Measurements from ENCODE around the gene TIPARP. TPM values are rescaled to one million over a fixed set of nuclear protein-coding genes. Genes with fewer than 3 reads are reported as not detected.

TIPARP gene
- total RNA-seq, 1 donor from 2014 or later: 26.0 TPM

GRCh38 chr3:156750874-156751245, 76.5 kb downstream of the TIPARP start:
- DNase-seq (ENCODE audit: missing footprints) (no peak), ATAC-seq (no peak)
- intact Hi-C loops (cut with DNase I): no loop called here

- no peak for DNase-seq (ENCODE audit: missing footprints)
- intact Hi-C loops (cut with DNase I): no loop called here
- ATAC-seq: peak; percentile 87
These were observed 77.2 kb downstream of the TIPARP start for GRCh38 chr3:156751461-156752025.

Other genes starting within 250 kb of the TIPARP start
- 195 TPM for gene SSR3, start 119.5 kb upstream of the TIPARP start, total RNA-seq
- gene LEKR1, start 151.8 kb downstream of the TIPARP start, total RNA-seq: 0.78 TPM

Measured in Right ventricle myocardium inferior (tissue), 1 donor.